Mucosa of rectum (tissue), 2 donors: ENCODE data around the gene PI4KA.
"Not testable (repeated sequence)": the region's sequence is repeated elsewhere in the genome, so short reads cannot be mapped to it uniquely, and the experiment has no call there.

Source experiments
- H3K27ac ChIP-seq, 2 donors: one replicate each; pipeline ENCODE4 v1.7.0; 2013; ENCODE audit warnings: inconsistent platforms in 2 of 2, low read depth in 2 of 2, low read length in 2 of 2
- H3K27me3 ChIP-seq, 2 donors: one replicate each; pipeline ENCODE4 v1.7.0; 2013; ENCODE audit warnings: low read length in 2 of 2; ENCODE audit not compliant: control insufficient read depth in 2 of 2, insufficient read depth in 2 of 2
- H3K36me3 ChIP-seq, 2 donors: one replicate each; pipeline ENCODE4 v1.7.0; 2013; ENCODE audit warnings: low read length in 2 of 2; ENCODE audit not compliant: control insufficient read depth in 2 of 2, insufficient read depth in 2 of 2
- H3K4me1 ChIP-seq, 2 donors: one replicate each; pipeline ENCODE4 v1.7.0; 2013; ENCODE audit warnings: low read length in 2 of 2, mild to moderate bottlenecking in 1 of 2; ENCODE audit not compliant: control insufficient read depth in 2 of 2, insufficient read depth in 2 of 2
- H3K4me3 ChIP-seq, 2 donors: one replicate each; pipeline ENCODE4 v1.7.0; 2013; ENCODE audit warnings: low read length in 2 of 2
- H3K9ac ChIP-seq, 2 donors: one replicate each; pipeline ENCODE4 v1.7.0; 2013; ENCODE audit warnings: low read length in 2 of 2, low read depth in 1 of 2, mild to moderate bottlenecking in 1 of 2
- H3K9me3 ChIP-seq, 2 donors: one replicate each; pipeline ENCODE4 v1.7.0; 2013; ENCODE audit warnings: low read length in 2 of 2; ENCODE audit not compliant: control insufficient read depth in 2 of 2
- donor health status: healthy.
- donor health status: Normal muscosa, but diverticular disease.

Gene PI4KA

DNA sequence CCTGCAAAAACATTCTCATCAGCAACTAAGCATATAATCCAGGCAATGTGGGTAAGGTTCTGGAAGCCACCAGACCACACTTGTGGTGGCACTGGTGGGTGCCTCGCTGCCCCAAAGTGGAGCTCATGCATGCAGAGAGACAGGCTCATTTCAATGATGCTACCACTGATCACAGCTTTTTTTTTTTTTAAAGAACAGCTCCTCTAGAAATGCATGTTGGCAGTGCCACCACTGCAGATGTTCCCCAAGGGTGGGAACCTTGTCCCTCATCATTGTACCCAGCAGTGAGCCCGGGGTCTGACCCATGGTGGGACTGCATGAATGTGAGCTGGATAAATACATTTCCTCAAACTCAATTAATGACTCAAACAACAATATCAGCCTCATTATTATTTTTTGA is 115.8 kb downstream of the PI4KA start:
- H3K4me1 ChIP-seq: no peaks in the 10 kb centered on the region
- H3K27ac ChIP-seq: no peak overlapping the region
- H3K4me3 ChIP-seq: no peak overlapping the region
- no peaks in the 10 kb centered on the region for H3K9me3 ChIP-seq
- H3K9ac ChIP-seq: no peak overlapping the region
- no peaks in the 10 kb centered on the region for H3K27me3 ChIP-seq
- peaks cover 39 to 52% of the 10 kb centered on the region in 2 donors for H3K36me3 ChIP-seq

DNA sequence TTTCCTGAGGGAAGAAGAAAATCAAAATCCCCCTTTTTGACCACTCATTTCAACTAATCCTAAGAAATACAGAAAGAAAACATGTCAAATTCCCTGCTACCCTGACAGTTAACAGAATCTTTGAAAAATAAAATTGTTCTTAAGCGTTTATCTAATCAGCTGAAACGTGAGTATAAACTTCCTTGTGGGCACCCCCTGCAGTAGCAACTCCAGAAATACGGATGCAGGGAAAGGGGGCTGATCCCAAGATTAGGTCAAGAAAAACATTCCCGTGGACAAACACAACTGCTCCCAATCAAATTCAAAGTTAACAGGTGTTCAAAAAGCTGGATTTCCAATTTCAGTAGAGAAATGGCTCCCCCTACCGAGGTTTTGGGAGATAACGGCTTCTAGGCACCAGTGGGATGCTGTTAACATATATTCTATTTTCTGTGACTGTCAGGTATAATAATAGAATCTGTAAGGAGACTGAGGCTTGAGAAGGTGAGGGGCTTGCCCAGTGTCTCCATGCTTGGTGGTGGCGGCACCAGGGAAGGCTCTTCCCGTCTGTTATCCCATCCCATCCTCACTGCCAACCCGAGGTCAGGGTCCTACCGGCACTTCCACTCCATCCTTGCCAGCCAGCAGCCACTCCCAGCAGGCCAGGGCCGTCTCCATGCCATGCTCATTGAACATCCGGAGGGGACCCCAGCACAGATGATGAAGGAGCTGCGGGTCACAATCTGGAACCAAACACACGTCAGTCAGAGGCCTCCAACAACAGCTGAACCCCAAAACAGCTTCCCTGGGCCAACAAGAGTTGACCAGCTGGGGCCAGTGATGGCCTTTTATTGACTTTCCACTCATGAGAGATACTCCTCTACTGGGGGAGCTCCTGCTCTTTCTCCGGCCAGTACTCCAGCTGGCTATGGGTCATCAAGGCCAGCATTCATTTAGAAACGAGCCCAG is 116.7 kb downstream of the PI4KA start:
- no peak overlapping the region for H3K27ac ChIP-seq

GRCh38 chr22:20741008-20741633 is 117.5 kb downstream of the PI4KA start:
- Histone ChIP-seq H3K4me3 (no peak overlapping the region), H3K9ac (no peak overlapping the region), H3K27me3 (no peaks in the 10 kb centered on the region), H3K36me3 (peaks cover 31 to 44% of the 10 kb centered on the region in 2 donors), H3K4me1 (no peaks in the 10 kb centered on the region), H3K9me3 (no peaks in the 10 kb centered on the region), H3K27ac (no peak overlapping the region)

More for the DNA sequence above, 116.7 kb downstream of the PI4KA start:
- Histone ChIP-seq H3K27me3 (no peaks in the 10 kb centered on the region), H3K9me3 (no peaks in the 10 kb centered on the region), H3K4me1 (no peaks in the 10 kb centered on the region), H3K9ac (no peak overlapping the region), H3K4me3 (no peak overlapping the region), H3K36me3 (peaks cover 33 to 48% of the 10 kb centered on the region in 2 donors)

- H3K9me3 ChIP-seq: no peaks in the 10 kb centered on the region
- no peaks in the 10 kb centered on the region for H3K4me1 ChIP-seq
- H3K36me3 ChIP-seq: peaks cover 31 to 42% of the 10 kb centered on the region in 2 donors
- no peak overlapping the region for H3K4me3 ChIP-seq
- H3K9ac ChIP-seq: no peak overlapping the region
- H3K27ac ChIP-seq: no peak overlapping the region
- H3K27me3 ChIP-seq: no peaks in the 10 kb centered on the region
Measured at GRCh38 chr22:20740222-20740951, 118.2 kb downstream of the PI4KA start.

- H3K9me3 ChIP-seq: no peaks in the 10 kb centered on the region
Measured at GRCh38 chr22:20738394-20739089, 120.1 kb downstream of the PI4KA start.

GRCh38 chr22:20736891-20737290 is 121.7 kb downstream of the PI4KA start:
- H3K36me3 ChIP-seq: peaks cover 13 to 20% of the 10 kb centered on the region in 2 donors
- H3K9ac ChIP-seq, H3K27me3 ChIP-seq, H3K4me1 ChIP-seq, H3K9me3 ChIP-seq, H3K27ac ChIP-seq, H3K4me3 ChIP-seq: not testable (repeated sequence)

More at GRCh38 chr22:20738394-20739089, 120.1 kb downstream of the PI4KA start:
- H3K27me3 ChIP-seq: no peaks in the 10 kb centered on the region
- H3K9ac ChIP-seq: no peak overlapping the region
- H3K36me3 ChIP-seq: peaks cover 21 to 29% of the 10 kb centered on the region in 2 donors
- no peak overlapping the region for H3K27ac ChIP-seq
- H3K4me1 ChIP-seq: no peaks in the 10 kb centered on the region
- H3K4me3 ChIP-seq: no peak overlapping the region

DNA sequence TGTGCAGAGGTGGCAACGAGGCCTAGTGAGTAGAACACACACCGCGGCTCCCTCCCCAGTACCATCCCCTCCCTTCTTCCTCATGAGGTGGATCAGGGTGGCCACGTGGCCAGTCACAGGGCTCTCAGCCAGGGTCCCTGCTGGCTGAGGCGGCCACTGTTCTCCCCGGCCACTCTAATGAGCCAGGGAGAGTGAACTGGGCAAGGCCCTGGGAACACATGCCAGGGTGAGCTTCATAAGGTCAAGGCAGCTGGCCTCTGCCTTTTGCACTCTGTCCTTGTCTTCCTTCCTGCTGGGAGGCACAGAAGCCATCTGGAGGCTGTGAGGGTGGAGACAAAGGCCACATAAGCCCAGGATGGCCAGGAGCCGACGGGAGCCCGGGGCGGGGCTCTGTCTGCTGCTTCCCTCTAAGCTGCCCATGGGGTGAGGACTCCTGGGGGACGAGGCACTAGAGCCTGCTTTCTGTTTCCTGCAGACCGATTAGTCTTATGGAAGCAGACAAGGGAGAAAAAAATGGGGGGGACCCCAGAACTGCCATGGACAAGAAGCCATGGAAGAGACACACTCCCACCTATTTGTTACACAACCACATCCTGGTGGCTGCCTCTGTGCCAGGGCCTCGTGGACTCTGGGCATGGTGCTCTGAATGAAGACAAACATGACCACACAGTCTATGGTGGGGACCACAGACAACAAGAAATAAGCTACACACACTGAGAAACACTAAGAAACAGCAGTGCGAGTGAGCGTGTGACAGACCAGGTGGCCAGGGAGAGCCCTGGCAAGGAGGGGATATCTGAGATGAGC is 123.1 kb downstream of the PI4KA start:
- not testable (repeated sequence) for H3K4me3 ChIP-seq, H3K9ac ChIP-seq, H3K9me3 ChIP-seq, H3K27ac ChIP-seq, H3K4me1 ChIP-seq, H3K27me3 ChIP-seq
- H3K36me3 ChIP-seq: peaks cover 10 to 12% of the 10 kb centered on the region in 2 donors

DNA sequence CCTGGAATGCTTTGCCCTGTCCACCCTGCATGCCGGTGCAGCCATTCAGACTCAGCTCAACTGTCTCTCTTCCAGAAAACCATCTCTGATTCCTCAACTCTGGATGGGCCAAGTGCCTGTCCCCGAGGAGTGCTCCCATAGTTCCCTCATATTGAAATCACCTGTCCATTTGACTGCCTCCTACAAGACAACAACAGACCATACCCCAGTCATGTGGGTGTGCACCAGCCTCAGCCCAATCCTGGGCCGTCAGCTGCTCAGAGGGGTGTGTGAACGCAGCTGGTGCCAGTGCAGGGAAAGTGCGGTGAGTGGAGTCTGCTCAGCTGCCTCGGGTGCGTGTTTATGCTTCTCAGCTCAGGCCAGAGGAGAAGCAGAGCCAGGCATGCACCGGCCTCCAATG is 126.2 kb downstream of the PI4KA start:
- not testable (repeated sequence) for H3K9me3 ChIP-seq, H3K4me1 ChIP-seq, H3K4me3 ChIP-seq, H3K27me3 ChIP-seq, H3K9ac ChIP-seq, H3K27ac ChIP-seq
- peaks cover 26 to 30% of the 10 kb centered on the region in 2 donors for H3K36me3 ChIP-seq

DNA sequence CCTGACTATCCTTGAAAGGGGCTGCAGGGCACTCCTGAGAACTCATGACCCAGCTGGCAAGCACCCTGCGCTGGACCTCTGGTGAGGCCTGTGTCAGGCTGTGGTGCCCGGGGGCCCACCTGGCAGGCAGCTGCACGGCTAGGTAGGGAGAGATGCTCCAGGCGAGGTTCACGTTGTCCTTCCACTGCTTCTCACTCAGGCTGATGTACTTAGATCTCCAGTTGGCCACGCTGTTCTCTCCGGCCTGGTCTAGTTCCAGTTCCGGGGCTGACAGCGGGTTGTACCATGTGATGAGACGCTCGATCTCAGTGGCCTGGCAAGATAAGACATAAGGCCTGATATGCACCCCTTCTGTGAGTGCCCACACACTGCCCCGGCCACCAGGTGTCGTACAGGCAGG is 129.4 kb downstream of the PI4KA start:
- H3K36me3 ChIP-seq: peaks cover 44 to 50% of the 10 kb centered on the region in 2 donors
- no peaks in the 10 kb centered on the region for H3K4me1 ChIP-seq
- no peak overlapping the region for H3K9ac ChIP-seq
- H3K4me3 ChIP-seq: no peak overlapping the region
- H3K27me3 ChIP-seq: no peaks in the 10 kb centered on the region
- H3K9me3 ChIP-seq: no peaks in the 10 kb centered on the region
- H3K27ac ChIP-seq: no peak overlapping the region
